Hepatocyte (in vitro differentiated cells): ENCODE data around the gene EIF4E3. TPM values are rescaled to one million over a fixed set of nuclear protein-coding genes. Genes with fewer than 3 reads are reported as not detected.
A peak's percentile ranks its signal among the peaks of the same experiment; 100 is the strongest.

Source experiments
- DNase-seq: peaks from one replicate; pipeline ENCODE4 v3.0.0-alpha.2; 2016; ENCODE audit warnings: low spot score
- H2AFZ ChIP-seq: fragments of 200-600 bp; sonication (generic); 2 replicates; pipeline ENCODE4 v1.6.0; 2016; ENCODE audit warnings: antibody characterized with exemption, mild to moderate bottlenecking
- H3K27ac ChIP-seq: fragments of 200-600 bp; sonication (generic); 2 replicates; pipeline ENCODE4 v1.5.1; 2016; ENCODE audit warnings: mild to moderate bottlenecking
- H3K27me3 ChIP-seq: fragments of 200-600 bp; sonication (generic); 2 replicates; pipeline ENCODE4 v1.6.1; 2016
- H3K36me3 ChIP-seq: fragments of 200-600 bp; sonication (generic); replicated peaks from 2 replicates; pipeline ENCODE4 v1.5.1; 2016; ENCODE audit warnings: low read depth; ENCODE audit not compliant: insufficient read depth
- H3K4me1 ChIP-seq: fragments of 200-600 bp; sonication (generic); 2 replicates; pipeline ENCODE4 v1.5.1; 2016; ENCODE audit warnings: mild to moderate bottlenecking, moderate library complexity; ENCODE audit not compliant: insufficient read depth
- H3K4me2 ChIP-seq: fragments of 200-600 bp; sonication (generic); 2 replicates; pipeline ENCODE4 v1.6.0; 2016
- H3K4me3 ChIP-seq: fragments of 200-600 bp; sonication (generic); 2 replicates; pipeline ENCODE4 v1.5.1; 2016; ENCODE audit warnings: mild to moderate bottlenecking
- H3K79me2 ChIP-seq: fragments of 200-600 bp; sonication (generic); 2 replicates; pipeline ENCODE4 v1.6.0; 2017; ENCODE audit warnings: mild to moderate bottlenecking
- H3K9me2 ChIP-seq: fragments of 200-600 bp; sonication (generic); replicated peaks from 2 replicates; pipeline ENCODE4 v1.6.0; 2017; ENCODE audit warnings: mild to moderate bottlenecking; ENCODE audit not compliant: insufficient read depth
- H3K9me3 ChIP-seq: fragments of 200-600 bp; sonication (generic); 2 replicates; pipeline ENCODE4 v1.5.1; 2016; ENCODE audit warnings: low read depth, mild to moderate bottlenecking
- H4K20me1 ChIP-seq: fragments of 200-600 bp; sonication (generic); 2 replicates; pipeline ENCODE4 v1.6.0; 2016; ENCODE audit warnings: mild to moderate bottlenecking; ENCODE audit not compliant: insufficient read depth, poor library complexity, severe bottlenecking
- EZH2 ChIP-seq: fragments of 200-600 bp; sonication (generic); IDR thresholded peaks from 2 replicates; pipeline ENCODE4 v1.6.1; 2016; ENCODE audit warnings: antibody characterized with exemption, mild to moderate bottlenecking, borderline replicate concordance
- EZH2phosphoT487 ChIP-seq: fragments of 200-600 bp; sonication (generic); IDR thresholded peaks from one replicate; pipeline ENCODE4 v1.6.1; 2018; ENCODE audit warnings: antibody characterized with exemption, mild to moderate bottlenecking, low read depth, moderate library complexity; ENCODE audit not compliant: unreplicated experiment, severe bottlenecking
- WGBS: methylation state at CpG from one replicate; pipeline ENCODE4 v1.1.6; 2016; ENCODE audit warnings: low lambda C conversion rate; ENCODE audit errors: missing lambda C conversion rate; 5-methylcytosine and 5-hydroxymethylcytosine counted together
- polyA plus RNA-seq: library from polyadenylated mRNA; unstranded; fragments of >200 nt; fragmentation: Nextera tagmentation; extraction: Ambion mirVana; gene quantifications from 2 replicates; pipeline ENCODE4 v1.2.1, GENCODE V29; 2016
- total RNA-seq: library from RNA; depleted of rRNA; stranded (reverse); fragments of >200 nt; gene quantifications from 2 replicates; pipeline ENCODE4 v1.2.3, GENCODE V29; 2014
- TF ChIP-seq, protein P1 (sequence below): fragments of 200-600 bp; sonication (generic); IDR thresholded peaks from 2 replicates; pipeline ENCODE4 v1.5.1; 2016; ENCODE audit warnings: antibody characterized with exemption, mild to moderate bottlenecking; ENCODE audit not compliant: poor library complexity

EIF4E3 gene
- total and polyA plus RNA-seq, 2 experiments from 2014 or later: 4.1 to 7.4 TPM

GRCh38 chr3:71754610-71755253, 29.5 kb upstream of the EIF4E3 start:
- H2AFZ ChIP-seq: no peak overlapping the region
- TF ChIP-seq, protein P1, sequence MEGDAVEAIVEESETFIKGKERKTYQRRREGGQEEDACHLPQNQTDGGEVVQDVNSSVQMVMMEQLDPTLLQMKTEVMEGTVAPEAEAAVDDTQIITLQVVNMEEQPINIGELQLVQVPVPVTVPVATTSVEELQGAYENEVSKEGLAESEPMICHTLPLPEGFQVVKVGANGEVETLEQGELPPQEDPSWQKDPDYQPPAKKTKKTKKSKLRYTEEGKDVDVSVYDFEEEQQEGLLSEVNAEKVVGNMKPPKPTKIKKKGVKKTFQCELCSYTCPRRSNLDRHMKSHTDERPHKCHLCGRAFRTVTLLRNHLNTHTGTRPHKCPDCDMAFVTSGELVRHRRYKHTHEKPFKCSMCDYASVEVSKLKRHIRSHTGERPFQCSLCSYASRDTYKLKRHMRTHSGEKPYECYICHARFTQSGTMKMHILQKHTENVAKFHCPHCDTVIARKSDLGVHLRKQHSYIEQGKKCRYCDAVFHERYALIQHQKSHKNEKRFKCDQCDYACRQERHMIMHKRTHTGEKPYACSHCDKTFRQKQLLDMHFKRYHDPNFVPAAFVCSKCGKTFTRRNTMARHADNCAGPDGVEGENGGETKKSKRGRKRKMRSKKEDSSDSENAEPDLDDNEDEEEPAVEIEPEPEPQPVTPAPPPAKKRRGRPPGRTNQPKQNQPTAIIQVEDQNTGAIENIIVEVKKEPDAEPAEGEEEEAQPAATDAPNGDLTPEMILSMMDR: no peak
- peak; percentile 45 for TF ChIP-seq EZH2
- H3K4me1 ChIP-seq: no peaks in the 10 kb centered on the region
- peaks cover 68% of the 10 kb centered on the region for H3K27me3 ChIP-seq
- H3K79me2 ChIP-seq: no peaks in the 10 kb centered on the region
- H3K4me3 ChIP-seq: no peak overlapping the region
- H3K9me3 ChIP-seq: no peaks in the 10 kb centered on the region
- H3K27ac ChIP-seq: no peak overlapping the region
- H3K9me2 ChIP-seq: no peaks in the 10 kb centered on the region
- DNase-seq: no peak
- peak overlapping the region; percentile 87 for H3K4me2 ChIP-seq
- WGBS: 42% methylated on average over 59 of the region's 65 CpGs
- H4K20me1 ChIP-seq: no peaks in the 10 kb centered on the region
- no peaks in the 10 kb centered on the region for H3K36me3 ChIP-seq

DNA sequence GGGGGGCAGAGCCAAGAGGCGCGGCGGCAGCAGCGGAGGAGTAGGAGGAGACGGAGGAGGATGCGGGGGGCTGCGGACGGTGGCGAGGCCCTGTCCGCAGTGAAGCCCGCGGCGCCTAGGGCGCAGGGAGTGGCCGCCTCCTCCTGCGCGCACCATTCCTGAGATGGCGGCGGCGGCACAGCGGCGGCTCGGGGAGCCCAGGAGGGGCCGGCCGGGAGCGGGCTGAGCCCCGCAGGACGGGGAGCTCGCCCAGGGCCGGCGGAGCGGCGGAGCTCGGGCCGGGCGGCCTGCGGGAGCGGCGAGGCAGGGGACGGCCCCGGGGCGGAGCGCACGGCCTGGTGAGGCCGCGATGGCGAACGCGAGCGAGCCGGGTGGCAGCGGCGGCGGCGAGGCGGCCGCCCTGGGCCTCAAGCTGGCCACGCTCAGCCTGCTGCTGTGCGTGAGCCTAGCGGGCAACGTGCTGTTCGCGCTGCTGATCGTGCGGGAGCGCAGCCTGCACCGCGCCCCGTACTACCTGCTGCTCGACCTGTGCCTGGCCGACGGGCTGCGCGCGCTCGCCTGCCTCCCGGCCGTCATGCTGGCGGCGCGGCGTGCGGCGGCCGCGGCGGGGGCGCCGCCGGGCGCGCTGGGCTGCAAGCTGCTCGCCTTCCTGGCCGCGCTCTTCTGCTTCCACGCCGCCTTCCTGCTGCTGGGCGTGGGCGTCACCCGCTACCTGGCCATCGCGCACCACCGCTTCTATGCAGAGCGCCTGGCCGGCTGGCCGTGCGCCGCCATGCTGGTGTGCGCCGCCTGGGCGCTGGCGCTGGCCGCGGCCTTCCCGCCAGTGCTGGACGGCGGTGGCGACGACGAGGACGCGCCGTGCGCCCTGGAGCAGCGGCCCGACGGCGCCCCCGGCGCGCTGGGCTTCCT, 28.8 kb upstream of the EIF4E3 start, which contains the start of gene GPR27:
GPR27 (plus strand) TSS at position 155 of the 909 bp plus-strand sequence; CDS start at position 350, 195 bp downstream.
- DNase-seq: peak; percentile 67
- H3K9me2 ChIP-seq: no peaks in the 10 kb centered on the region
- H3K79me2 ChIP-seq: no peaks in the 10 kb centered on the region
- H4K20me1 ChIP-seq: no peaks in the 10 kb centered on the region
- peaks cover 68% of the 10 kb centered on the region for H3K27me3 ChIP-seq
- H3K9me3 ChIP-seq: no peaks in the 10 kb centered on the region
- H3K4me1 ChIP-seq: no peaks in the 10 kb centered on the region
- H2AFZ ChIP-seq: no peak within 1 kb of the TSS
- TF ChIP-seq EZH2phosphoT487: no peak
- TF ChIP-seq, protein P1: no peak
- TF ChIP-seq EZH2: no peak
- H3K27ac ChIP-seq: no peak within 1 kb of the TSS
- H3K4me3 ChIP-seq: peak within 1 kb of the TSS; percentile 29
- peak within 1 kb of the TSS; percentile 87 for H3K4me2 ChIP-seq
- under 1% methylated on average over 82 of the region's 131 CpGs for WGBS
- H3K36me3 ChIP-seq: no peaks in the 10 kb centered on the region

GRCh38 chr3:71752831-71753700, 27.9 kb upstream of the EIF4E3 start:
- Histone ChIP-seq H3K36me3 (no peaks in the 10 kb centered on the region), H2AFZ (no peak overlapping the region), H4K20me1 (no peaks in the 10 kb centered on the region), H3K27ac (no peak overlapping the region), H3K27me3 (peaks cover 64% of the 10 kb centered on the region), H3K9me3 (no peaks in the 10 kb centered on the region), H3K4me2 (peak overlapping the region; percentile 87), H3K79me2 (no peaks in the 10 kb centered on the region), H3K4me3 (peak overlapping the region; percentile 9), H3K9me2 (no peaks in the 10 kb centered on the region), H3K4me1 (no peaks in the 10 kb centered on the region)
- 8% methylated on average over 42 of the region's 68 CpGs for WGBS
- no peak for DNase-seq
- TF ChIP-seq EZH2phosphoT487: peak; percentile 37
- TF ChIP-seq, protein P1: no peak
- peak; percentile 64 for TF ChIP-seq EZH2
